Measurements from ENCODE around the gene RGR.
A peak's percentile ranks its signal among the peaks of the same experiment; 100 is the strongest.

RGR gene

GRCh38 chr10:84248794-84249193 lies 3.9 kb downstream of the RGR start:
- no peak for TF ChIP-seq CTCF (IDR thresholded peaks at IDR 0.05; ENCODE audit: control insufficient read depth, insufficient read depth, low read depth, low read length, missing control alignments)
- no peak for DNase-seq (ENCODE audit: low read depth)
- no peak overlapping the region for H3K4me3 ChIP-seq (ENCODE audit: control insufficient read depth, low read depth, low read length)

GRCh38 chr10:84254552-84255478 lies 10.0 kb downstream of the RGR start:
- no peak for DNase-seq (ENCODE audit: low read depth)
- H3K4me3 ChIP-seq (ENCODE audit: control insufficient read depth, low read depth, low read length) = no peak overlapping the region
- no peak for TF ChIP-seq CTCF (IDR thresholded peaks at IDR 0.05; ENCODE audit: control insufficient read depth, insufficient read depth, low read depth, low read length, missing control alignments)

GRCh38 chr10:84256510-84257342 lies 11.9 kb downstream of the RGR start:
- DNase-seq (ENCODE audit: low read depth) = no peak
- H3K4me3 ChIP-seq (ENCODE audit: control insufficient read depth, low read depth, low read length) = no peak overlapping the region
- TF ChIP-seq CTCF (IDR thresholded peaks at IDR 0.05; ENCODE audit: control insufficient read depth, insufficient read depth, low read depth, low read length, missing control alignments) = peak; percentile 51

- TF ChIP-seq CTCF (IDR thresholded peaks at IDR 0.05; ENCODE audit: control insufficient read depth, insufficient read depth, low read depth, low read length, missing control alignments) = no peak
- no peak for DNase-seq (ENCODE audit: low read depth)
- no peak overlapping the region for H3K4me3 ChIP-seq (ENCODE audit: control insufficient read depth, low read depth, low read length)
These were observed 12.6 kb downstream of the RGR start for GRCh38 chr10:84257343-84258020.

GRCh38 chr10:84258034-84258695 lies 13.3 kb downstream of the RGR start:
- no peak for TF ChIP-seq CTCF (IDR thresholded peaks at IDR 0.05; ENCODE audit: control insufficient read depth, insufficient read depth, low read depth, low read length, missing control alignments)
- DNase-seq (ENCODE audit: low read depth) = no peak

More at GRCh38 chr10:84258034-84258695, 13.3 kb downstream of the RGR start:
- no peak overlapping the region for H3K4me3 ChIP-seq (ENCODE audit: control insufficient read depth, low read depth, low read length)
